Measurements from ENCODE around the gene CDKN2B-AS1. TPM values are rescaled to one million over a fixed set of nuclear protein-coding genes. Genes with fewer than 3 reads are reported as not detected.

Gene CDKN2B-AS1
- polyA plus RNA-seq, 10 donors, result 0.08 to 0.35 (median 0.16) TPM; not detected in 6

DNA sequence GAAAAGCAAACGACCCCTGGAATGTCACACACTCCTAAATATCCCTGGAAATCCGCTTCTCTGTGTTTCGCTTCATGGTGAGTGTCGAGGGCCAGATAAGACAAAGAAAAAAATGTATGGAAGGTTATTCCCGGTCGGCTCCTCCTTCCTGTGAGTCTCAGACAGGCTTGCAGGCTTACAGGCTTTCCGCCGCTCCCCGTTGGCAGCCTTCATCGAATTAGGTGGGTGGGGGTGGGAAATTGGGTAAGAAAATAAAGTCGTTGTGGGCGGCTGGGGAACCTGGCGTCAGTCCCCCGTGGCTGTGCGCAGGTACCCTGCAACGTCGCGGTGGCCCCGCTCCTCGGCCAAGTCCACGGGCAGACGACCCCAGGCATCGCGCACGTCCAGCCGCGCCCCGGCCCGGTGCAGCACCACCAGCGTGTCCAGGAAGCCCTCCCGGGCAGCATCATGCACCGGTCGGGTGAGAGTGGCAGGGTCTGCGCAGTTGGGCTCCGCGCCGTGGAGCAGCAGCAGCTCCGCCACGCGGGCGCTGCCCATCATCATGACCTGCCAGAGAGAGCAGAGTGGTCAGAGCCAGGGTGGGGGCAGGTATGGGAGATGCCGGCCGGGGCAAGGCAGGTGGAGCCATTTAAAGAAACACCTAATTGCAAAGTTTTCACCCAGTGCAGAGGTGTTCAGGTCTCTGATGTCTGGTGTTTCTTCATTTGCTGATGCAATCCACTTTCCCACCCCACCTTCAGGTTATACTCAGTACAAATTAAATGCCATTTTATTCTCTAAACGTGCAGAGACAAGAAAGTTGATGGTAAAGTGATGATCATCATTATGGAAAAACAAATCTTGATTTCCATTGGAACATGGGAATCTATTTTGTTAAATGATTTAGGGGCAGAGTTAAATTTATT is 11.4 kb downstream of the CDKN2B-AS1 start:
- DNase-seq, result no peak

DNA sequence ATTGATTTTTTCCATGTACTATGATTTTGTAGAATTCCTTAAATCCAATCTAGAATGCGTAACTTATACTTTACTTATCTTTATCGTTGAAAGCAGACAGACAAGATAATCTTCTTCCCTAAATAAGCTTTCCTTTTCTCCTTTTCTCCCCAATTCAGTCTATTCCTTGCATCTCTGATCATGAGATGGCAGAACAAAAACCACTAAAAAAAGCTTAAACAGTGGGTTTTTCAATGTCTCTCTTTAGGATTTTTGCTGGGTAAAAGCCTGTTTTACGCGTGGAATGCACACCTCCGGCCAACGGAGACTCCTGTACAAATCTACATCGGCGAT is 13.8 kb downstream of the CDKN2B-AS1 start:
- DNase-seq, result no peak

DNA sequence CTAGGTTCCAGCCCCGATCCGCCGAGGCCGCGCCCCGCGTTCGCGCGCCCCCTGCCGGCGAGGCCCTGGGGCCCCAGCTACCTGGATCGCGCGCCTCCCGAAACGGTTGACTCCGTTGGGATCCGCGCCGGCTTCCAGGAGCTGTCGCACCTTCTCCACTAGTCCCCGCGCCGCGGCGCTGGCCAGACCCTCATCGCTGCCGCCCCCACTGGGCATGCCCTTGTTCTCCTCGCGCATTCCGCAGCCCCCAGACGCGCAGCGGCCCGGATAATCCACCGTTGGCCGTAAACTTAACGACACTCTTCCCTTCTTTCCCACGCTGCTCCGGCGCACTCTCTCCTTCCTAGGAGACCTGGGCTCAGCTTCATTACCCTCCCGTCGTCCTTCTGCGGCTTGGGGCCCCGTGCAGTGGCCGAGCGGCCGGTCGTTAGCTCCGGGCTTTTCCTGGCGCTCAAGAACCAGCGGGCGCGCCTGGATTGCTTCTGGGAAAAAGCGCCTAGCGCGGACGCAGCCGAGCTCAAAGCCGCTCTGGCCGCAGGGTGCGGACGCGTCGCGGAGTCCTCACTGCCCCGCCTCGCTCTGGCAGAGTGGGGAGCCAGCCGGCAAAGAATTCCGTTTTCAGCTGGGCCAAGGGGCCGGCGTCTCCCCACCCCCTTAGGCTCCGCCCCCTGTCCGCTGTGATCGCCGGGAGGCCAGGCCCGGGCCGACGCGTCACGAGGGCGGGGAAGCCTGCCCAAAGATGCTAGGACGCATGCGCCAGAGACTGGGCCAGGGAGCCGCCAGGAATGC is 14.3 kb downstream of the CDKN2B-AS1 start, which contains the start of gene CDKN2B:
TSS of gene CDKN2B (minus strand) at position 589 of the 789 bp plus-strand sequence. CDS start at position 237, 352 bp downstream.
- DNase-seq, result peak; percentile 85 to 90 (median 87)

DNA sequence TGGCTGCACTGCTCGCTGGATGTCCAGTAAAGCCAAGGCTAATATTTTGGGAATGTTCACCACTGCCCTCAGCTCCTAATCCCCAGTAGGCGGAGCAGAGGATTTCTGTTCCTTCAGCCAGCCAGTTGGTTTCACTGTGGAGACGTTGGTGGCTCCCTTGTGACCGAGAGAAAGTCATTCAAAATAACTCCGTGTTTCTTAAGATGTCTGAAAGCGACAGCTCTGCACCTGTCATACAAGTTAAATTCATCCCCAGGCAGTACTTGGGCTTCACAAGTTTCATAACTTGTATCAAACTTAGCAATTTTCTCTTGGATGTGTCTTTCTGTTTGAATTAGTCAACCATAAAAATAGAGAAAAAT is 14.9 kb downstream of the CDKN2B-AS1 start:
- DNase-seq, result no peak

DNA sequence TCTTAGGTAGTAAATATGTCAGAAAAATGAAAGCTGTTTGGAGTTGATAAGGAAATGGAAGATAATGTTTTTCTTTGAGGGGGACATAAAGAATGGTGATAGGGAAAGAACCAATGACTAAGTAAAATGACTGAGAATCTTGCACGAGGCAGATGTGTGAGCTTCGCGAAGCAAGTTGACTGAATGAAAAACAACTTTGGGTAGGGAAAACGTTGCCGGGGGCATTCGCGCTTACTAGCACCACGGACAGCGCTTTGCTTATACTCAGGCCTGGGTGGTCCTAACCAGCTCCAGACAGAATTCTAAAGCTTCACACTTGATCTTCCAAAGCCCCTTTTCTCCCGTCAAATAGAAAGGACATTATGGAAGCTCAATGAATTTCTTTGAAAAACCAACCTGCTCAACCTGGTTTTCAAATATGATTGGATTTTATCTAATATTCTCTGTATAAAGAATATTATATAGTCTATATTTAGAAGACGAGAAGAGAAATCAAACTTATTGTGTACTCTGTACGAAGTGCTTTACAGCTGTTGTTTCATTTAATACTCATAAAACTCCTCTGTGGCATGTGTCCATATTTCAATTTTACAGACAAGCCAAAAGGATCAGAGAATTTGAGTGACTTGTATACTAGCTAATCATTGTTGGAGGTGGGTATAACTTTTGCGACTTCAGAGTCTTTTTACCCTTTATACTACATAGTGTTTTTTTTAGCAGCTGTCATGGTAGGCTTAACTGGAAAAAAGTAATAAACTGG is 16.5 kb downstream of the CDKN2B-AS1 start:
- peak in 2 of 3 donors; percentile 68 to 72 for DNase-seq

DNA sequence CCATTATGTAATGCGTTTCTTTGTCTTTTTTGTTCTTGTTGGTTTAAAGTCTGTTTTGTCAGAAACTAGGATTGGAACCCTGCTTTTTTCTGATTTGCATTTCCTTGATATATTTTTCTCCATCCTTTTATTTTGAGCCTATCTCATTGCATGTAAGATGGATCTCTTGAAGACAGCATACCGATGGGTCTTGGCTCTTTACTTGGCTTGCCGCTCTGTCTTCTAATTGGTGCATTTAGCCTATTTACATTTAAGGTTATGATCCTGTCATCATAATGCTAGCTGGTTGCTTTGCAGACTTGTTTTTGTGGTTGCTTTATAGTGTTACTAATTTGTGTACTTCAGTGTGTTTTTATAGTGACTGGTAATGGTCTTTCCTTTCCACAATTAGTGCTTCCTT is 27.8 kb downstream of the CDKN2B-AS1 start:
- DNase-seq, result no peak

DNA sequence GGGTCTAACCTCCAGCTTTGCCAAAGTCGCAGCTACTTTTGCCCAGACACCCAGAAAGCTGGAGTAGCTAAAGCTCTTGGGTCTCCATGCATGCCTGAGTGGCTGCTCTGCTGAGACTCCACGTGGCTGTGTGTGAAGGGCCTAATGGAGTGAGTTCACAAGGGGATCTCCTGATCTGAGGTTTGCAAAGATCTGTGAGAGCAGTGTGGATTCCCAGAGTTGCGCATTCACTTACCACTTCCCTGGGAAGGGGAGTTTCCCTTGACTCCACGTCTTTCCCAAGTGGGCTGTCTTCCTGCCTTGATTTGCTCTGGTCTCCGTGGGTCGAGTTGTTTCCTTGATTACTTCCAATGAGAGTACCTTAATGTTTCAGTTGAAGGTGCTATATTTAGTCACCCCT is 32.1 kb downstream of the CDKN2B-AS1 start:
- no peak for DNase-seq

DNA sequence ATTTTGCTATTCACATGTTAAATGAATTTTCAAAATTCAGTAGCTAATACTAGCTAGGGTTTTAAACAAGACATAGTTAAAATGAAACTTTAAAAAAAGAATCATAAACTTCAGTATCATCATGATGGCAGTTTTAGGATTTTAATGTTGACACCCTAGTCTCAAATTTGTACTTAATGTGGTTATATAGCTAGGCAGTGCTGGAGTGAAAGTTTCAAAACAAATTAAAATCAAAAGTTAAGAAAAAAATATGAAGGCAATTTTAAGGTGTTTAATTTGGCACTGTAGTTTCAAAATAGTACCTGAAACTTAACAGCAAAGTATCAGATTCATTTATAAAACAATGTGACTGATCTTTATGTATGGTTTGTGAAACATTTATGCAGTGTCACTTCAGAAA is 33.8 kb downstream of the CDKN2B-AS1 start:
- no peak for DNase-seq

DNA sequence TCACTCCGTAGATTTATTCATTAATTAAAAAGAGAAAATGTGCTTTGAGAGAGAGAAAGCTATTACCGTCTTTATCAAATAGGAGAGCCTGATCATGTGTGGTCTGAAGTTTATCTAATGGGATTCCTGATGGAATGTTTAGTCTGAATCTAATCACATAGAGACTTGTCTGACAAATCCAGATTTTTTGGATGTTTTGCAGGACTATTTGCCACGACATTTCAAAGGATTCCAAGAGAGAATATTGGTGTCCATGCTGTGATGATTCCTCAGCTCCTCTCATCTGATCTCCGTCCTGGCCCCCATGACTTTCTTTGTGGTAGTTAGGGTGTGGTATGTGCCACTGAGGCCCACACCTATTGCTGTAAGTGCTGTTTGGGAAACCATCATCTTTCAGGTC is 34.6 kb downstream of the CDKN2B-AS1 start:
- DNase-seq, result no peak

DNA sequence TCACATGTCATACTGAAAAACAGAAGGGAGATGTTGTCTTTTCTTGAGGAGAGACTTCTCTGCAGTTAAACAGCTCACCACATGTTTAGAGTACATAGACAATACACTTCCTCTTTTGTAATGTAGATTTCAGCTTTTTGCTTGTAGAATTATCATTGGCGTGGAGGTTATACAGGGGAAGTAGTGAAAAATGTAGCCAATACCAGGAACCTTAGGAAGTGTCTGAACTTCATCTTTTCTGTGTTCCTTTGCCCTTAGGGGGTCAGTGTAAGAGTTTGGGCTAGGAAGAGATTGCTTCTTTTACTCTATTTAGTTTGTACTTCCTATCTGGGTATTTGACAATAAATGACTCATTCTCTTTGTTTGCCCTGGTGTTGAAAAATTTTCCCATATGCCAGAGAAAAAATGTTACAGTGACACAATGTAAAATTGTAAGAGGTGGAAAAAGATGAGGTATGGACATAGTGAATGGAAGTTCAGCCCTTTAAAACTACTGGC is 35.6 kb downstream of the CDKN2B-AS1 start:
- no peak for DNase-seq

DNA sequence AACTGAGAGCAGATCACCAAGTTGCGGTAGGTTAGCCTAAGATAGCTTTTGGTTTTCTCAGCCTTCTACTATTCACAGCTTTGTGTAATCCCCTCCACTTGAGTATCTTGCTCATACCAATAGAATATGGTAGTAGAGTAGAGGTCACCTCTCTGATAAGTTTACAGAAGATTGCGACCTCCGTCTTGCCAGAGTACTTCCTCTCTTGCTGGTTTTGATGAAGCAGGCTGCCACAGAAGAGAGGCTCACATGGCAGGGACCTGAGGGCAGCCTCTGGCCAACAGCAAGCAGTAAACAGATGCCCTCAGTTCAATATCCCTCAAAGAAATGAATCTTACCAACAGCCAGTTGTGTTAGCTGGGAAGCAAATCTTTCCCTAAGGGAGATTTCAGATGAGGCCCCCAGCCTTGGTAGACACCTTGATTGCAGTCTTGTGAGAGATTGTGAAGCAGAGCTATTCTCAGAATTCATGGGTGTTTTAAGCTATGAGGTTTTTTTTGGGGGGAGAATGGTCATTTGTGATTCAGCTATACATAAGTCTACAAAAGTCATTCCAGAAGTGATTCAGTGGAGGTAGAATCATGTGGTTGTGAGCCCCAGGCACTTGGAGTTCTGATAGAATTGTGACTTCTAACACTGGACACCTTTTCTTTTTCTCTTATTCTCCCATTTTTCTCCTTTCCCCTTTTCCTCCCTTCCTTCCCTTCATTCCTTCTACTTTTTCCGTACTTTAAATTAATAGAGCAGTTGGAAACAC is 37.2 kb downstream of the CDKN2B-AS1 start:
- no peak for DNase-seq

DNA sequence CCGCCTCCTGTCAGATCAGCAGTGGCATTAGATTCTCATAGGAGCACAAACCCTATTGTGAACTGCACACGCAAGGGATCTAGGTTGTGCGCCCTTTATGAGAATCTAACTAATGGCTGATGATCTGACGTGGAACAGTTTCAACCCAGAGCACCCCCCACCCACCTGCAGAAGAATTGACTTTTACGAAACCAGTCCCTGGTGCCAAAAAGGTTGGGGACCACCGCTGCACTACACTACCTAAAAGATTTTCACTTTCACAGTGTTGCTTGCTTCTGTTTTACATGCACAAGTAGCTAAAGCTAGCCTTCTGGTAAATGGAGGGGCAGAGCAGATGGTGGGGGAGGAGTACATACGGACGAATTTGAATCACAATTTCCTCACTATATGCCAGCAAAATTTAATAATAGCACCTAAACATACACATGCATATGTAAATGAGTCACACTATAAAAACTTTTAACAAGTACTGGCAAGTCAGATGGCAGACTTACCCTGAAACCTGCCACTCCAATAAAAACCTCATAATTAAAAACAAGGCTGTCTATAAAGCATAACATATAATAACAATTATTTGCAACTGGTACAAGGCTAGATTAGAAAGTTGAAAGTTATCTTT is 38.5 kb downstream of the CDKN2B-AS1 start:
- DNase-seq, result no peak

DNA sequence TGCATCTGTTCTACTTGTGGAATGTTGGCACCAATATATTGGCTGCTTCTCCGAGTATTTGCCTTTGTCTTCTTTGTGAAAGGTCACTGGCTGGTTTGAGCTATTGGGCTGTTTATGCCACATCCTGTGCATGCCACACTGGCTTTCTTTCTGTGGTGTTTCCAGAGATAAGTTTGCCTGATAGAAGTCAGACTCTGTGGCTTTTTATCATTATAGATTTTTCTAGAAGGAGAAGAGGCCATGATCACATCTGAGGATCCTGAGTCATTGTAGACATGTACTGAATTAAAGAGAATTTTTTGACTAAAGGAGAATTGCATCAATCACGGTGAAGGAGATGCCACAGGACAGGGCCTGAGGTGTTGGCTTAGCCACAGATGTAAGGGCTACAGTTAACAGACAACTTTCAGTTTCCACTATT is 41.0 kb downstream of the CDKN2B-AS1 start:
- no peak for DNase-seq

DNA sequence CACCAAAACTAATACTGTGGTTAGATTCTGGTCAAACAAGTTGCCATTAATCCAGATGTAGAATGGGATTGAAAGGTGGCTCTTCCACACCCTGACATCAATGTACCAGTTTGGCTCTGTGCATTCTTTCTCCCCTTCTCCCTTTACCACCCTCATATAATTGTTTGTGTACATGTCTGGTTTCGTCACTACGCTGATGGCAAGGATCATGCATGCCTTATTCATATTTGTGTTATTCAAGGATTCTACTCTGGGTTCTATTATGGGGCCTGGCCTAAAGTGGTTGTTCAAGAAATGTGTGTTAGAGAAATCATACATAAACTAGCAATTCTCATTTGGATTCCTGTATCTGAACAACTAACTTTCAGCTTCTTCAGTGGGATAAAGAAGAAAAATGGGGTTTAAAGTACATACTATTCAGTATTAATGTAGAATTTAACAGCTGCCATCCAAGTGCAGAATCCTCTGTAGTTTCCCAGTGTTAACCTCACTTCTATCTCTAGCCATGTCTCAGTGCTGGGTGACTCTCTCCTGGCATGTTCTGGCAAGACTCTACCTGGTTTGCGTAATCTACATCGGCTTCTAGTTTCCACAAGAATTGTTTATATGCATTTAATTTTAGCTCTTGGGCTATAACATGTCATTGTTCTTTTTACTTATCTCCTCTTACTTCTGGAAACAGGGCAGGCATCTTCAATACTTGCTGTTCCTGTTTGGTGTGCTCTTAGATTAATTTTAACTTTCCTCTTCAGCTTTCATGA is 42.5 kb downstream of the CDKN2B-AS1 start:
- DNase-seq, result no peak

DNA sequence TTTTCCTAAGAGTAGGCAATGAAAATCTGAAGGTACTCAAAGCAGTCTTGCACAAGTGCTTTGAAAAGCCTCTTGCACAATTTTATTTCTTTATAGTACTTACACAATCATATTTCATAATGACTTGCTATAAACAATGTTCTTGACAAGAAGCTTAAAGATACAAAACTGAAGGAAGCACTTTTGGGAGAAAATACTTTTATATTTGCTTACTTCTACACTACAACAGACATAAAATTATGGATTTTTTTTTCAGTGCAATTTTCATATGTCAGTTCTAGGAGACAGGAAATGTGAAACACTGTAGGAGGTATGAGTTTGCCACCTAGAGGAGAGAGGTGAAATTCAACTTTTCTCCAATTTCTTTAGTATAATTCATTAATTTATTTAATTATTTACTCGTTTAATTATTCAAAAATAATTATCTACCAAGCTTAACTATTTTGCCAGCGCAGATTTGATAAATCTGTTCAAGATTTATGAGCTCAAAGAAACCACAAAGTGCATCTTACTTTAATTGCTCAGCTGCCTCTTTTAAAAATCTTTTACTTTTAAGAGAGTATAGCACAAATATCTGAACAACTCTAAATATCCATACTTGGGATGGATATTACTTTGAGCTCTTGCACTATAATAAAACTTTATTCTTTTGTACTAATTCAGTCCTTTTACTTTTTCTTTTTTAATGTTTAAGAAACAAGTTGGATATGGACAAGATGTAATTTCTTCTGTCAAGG is 43.5 kb downstream of the CDKN2B-AS1 start:
- no peak for DNase-seq

DNA sequence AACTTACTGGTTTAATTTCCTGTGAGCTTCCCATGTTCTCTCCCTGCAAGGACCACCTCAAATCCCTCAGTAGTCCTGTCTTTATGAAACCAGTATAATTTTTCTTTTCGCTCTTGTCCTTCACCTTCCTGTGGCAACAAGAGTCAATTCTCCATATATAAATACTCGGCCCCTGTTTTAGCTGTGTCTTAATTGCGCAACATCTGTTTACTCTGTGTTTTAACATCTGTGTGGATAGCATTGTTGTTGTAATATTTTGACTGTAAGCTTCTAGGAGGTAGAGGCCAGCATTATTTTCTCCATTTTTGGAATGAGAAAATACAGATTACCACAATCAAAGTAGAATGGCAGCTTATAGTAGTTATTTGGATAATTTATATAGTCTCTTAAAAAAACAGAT is 44.7 kb downstream of the CDKN2B-AS1 start:
- DNase-seq, result no peak

DNA sequence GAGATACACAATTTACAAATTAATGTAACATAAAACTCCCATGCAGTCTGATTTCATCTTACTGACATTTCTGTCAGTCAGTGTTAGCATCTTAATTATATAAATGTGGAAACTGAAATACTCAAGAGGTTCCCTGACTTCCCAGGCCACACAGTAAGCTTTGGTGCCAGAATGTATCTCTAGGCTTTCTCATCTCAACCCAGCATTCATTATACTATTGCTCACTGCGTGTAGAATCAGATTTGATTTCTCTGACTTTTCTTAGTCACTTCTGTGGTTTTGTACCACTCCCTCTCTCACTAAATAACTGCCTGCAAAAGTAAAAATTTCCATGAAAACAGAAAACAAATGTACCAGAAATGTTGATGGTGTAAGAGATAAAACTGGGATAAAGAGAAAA is 46.2 kb downstream of the CDKN2B-AS1 start:
- DNase-seq, result peak in 1 of 3 donors; percentile 51

DNA sequence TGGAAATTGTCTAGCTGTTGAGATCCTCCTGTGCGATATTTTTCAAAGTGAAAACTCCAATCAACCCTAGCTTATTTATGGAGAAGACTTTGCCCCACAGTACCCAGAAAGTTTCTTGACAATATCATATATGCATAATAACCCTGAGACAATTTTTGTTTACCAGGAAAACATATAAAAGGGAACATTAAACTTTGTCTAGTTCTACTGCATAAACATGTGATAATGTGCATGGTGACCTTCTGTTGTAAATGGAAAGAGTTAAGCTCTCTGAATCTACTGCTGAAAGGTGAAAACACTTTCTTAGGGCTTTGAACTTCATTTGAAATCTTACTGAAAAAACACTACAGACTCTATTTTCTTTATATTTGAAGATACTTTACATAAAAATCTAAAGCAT is 46.8 kb downstream of the CDKN2B-AS1 start:
- DNase-seq, result no peak

DNA sequence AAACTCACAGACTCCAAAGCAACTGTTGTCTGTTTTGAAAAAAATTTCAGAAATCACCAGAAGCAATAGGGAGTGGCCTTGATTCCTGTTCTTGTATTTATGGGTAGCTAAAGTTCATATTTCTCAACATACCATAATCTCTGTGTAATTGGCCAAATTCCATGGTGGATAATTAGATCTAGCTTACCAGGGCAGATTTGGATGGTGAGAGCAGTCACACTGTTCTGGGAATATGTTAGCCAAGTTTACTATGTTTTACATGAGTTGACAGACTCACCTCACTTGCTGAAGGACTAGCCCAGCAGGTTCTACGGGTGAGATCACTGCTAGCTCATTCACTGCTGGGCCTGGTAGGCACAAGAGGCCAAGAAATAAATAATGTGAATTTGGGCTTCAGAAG is 47.2 kb downstream of the CDKN2B-AS1 start:
- no peak for DNase-seq
